ENCODE results near the gene COL12A1. TPM values are rescaled to one million over a fixed set of nuclear protein-coding genes. Genes with fewer than 3 reads are reported as not detected.

COL12A1 gene
- total and polyA plus RNA-seq, 10 of the 15 experiments (the other 5 are each of a cell fraction or from before 2014, with no cell fraction given), result under 0.01 to 0.69 (median 0.11) TPM; not detected in 6

DNA sequence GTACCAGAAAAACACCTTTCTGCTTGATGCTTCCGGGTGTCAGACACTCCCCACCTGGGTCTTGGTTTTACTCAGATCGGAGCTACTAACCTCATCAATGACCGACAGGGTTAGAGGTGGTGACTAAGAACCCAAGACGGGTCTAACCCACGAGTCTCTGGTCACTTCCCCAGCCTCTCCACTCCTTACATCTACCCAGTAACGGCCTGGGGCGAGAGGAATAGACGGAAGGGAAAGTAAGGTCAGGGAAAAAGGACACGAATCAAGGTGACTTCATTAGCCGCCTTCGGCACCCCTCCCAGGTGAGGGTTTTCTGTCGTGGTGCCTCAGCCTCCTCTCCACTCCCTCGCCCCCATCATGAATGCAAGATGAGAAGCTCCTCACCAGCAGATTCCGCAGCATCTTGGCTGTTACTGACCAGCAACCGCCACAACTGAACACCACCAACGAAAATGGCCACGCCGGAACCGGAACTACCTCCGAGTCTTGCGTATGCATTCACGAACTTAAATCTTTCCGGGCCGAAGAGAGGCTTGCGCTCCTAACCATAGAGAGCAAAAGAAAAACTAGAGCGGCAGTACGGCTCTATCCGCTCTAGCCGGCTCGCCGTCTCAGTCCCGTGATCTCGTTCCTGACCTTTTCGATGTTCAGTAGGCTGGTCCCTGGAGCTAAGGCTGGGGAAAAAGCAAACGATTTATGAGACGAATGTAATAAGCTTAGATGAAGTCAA, 37.6 kb upstream of the COL12A1 start, which contains the start of gene COX7A2 (continued):
- TF ChIP-seq IRF3 (IDR thresholded peaks at IDR 0.05) (no peak), CREM (IDR thresholded peaks at IDR 0.05; ENCODE audit: low read depth) (peak; percentile 76), STAT3 (IDR thresholded peaks at IDR 0.05; ENCODE audit: low read depth, low read length) (0 out of 2 replicates have a peak, but pooled peaks have one; percentile 20), ZNF274 (IDR thresholded peaks at IDR 0.05; ENCODE audit: insufficient read depth, insufficient read length) (no peak), NKRF (conservative IDR thresholded peaks at IDR 0.05) (peak; percentile 76), IKZF1 (conservative IDR thresholded peaks at IDR 0.05) (peak; percentile 71), ZZZ3 (IDR thresholded peaks at IDR 0.05; ENCODE audit: control insufficient read depth, insufficient read length, low read depth) (no peak), REST (IDR thresholded peaks at IDR 0.05; ENCODE audit: low read depth, low read length) (0 out of 2 replicates have a peak, but pooled peaks have one; percentile 40), JUNB (IDR thresholded peaks at IDR 0.05) (peak; percentile 87), TARDBP (IDR thresholded peaks at IDR 0.05; ENCODE audit: borderline replicate concordance) (peak; percentile 68; the same call in 1 of the 2 replicates), IRF4 (IDR thresholded peaks at IDR 0.05; ENCODE audit: low read depth, low read length) (peak; percentile 79), TBL1XR1 (IDR thresholded peaks at IDR 0.05; ENCODE audit: low read depth, low read length) (0 out of 2 replicates have a peak, but pooled peaks have one; percentile 59), PRDM15 (CRISPR knock-in tag; IDR thresholded peaks at IDR 0.05) (no peak), FOXM1 (IDR thresholded peaks at IDR 0.05; ENCODE audit: low read depth, low read length) (peak; percentile 69), EED (IDR thresholded peaks at IDR 0.05; ENCODE audit: low read depth) (no peak; the same call in 1 of the 2 replicates), EP300 (IDR thresholded peaks at IDR 0.05; ENCODE audit: borderline replicate concordance in 1 of 2, control insufficient read depth in 1 of 2, low read depth in 2 of 2, low read length in 2 of 2) (no peak; a peak in 3 of 4 replicates), TCF7 (IDR thresholded peaks at IDR 0.05; ENCODE audit: borderline replicate concordance) (no peak)
- TF ChIP-seq, protein P1, sequence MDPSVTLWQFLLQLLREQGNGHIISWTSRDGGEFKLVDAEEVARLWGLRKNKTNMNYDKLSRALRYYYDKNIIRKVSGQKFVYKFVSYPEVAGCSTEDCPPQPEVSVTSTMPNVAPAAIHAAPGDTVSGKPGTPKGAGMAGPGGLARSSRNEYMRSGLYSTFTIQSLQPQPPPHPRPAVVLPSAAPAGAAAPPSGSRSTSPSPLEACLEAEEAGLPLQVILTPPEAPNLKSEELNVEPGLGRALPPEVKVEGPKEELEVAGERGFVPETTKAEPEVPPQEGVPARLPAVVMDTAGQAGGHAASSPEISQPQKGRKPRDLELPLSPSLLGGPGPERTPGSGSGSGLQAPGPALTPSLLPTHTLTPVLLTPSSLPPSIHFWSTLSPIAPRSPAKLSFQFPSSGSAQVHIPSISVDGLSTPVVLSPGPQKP (IDR thresholded peaks at IDR 0.05; ENCODE audit: low read depth, low read length), result peak; percentile 98
